Gastroesophageal sphincter (tissue), 4 donors: ENCODE data around the gene IL1RAPL2. TPM values are rescaled to one million over a fixed set of nuclear protein-coding genes. Genes with fewer than 3 reads are reported as not detected.

Experiments
- ATAC-seq: fragments of 150-250 bp; one replicate; pipeline ENCODE4 v1.9.1; 2016; ENCODE audit warnings: mild to moderate bottlenecking, moderate library complexity
- H3K27ac ChIP-seq, 4 donors: fragments of 200-600 bp; sonication (generic) in 3 of 4; 1 replicate in 3 of 4; 2 replicates in 1 of 4; pipeline ENCODE4 v1.5.1; 2016 to 2019
- H3K27me3 ChIP-seq: fragments of 200-600 bp; sonication (generic); one replicate; pipeline ENCODE4 v1.5.1; 2019
- H3K36me3 ChIP-seq, 2 donors: fragments of 200-600 bp; sonication (generic); one replicate each; pipeline ENCODE4 v1.5.1; 2019; ENCODE audit warnings: control low read depth in 1 of 2
- H3K4me1 ChIP-seq, 3 donors: fragments of 200-600 bp; sonication (generic); 1 replicate in 2 of 3; 2 replicates in 1 of 3; pipeline ENCODE4 v1.5.1; 2016 to 2019; ENCODE audit warnings: control low read depth in 2 of 3
- H3K4me3 ChIP-seq, 2 donors: fragments of 200-600 bp; sonication (generic); one replicate each; pipeline ENCODE4 v1.5.1; 2019; ENCODE audit warnings: mild to moderate bottlenecking in 1 of 2, moderate library complexity in 1 of 2
- H3K9me3 ChIP-seq, 3 donors: fragments of 200-600 bp; sonication (generic); one replicate each; pipeline ENCODE4 v1.5.1; 2017 to 2019; ENCODE audit warnings: control low read depth in 2 of 3
- EP300 ChIP-seq: sonication (generic); formaldehyde crosslinking; IDR thresholded peaks from one replicate; pipeline ENCODE4 v1.6.1; 2017; ENCODE audit warnings: antibody characterized with exemption, mild to moderate bottlenecking
- POLR2A ChIP-seq, 2 donors: fragments of 450-650 bp; IDR thresholded peaks; one replicate each; pipeline ENCODE4 v1.6.1; 2017; ENCODE audit warnings: antibody characterized with exemption in 2 of 2, mild to moderate bottlenecking in 2 of 2, moderate library complexity in 1 of 2
- POLR2AphosphoS5 ChIP-seq: sonication (generic); formaldehyde crosslinking; IDR thresholded peaks from one replicate; pipeline ENCODE4 v1.6.1; 2017; ENCODE audit warnings: antibody characterized with exemption
- WGBS, 2 donors: methylation state at CpG; one replicate each; pipeline ENCODE4 v1.1.5; 2018; ENCODE audit warnings: low coverage in 1 of 2; 5-methylcytosine and 5-hydroxymethylcytosine counted together
- total RNA-seq, 4 donors: library from RNA; depleted of rRNA; stranded (reverse); fragments of >200 nt; gene quantifications; one replicate each; pipeline ENCODE4 v1.1.0, GENCODE V29; 2016
- TF ChIP-seq, protein P1 (sequence below), 4 experiments: fragments of 200-600 bp in 2 of 4; fragments of 450-650 bp in 2 of 4; sonication (generic) in 1 of 4; IDR thresholded peaks; one replicate each; pipeline ENCODE4 v1.5.1; 2017 to 2019; ENCODE audit warnings: antibody characterized with exemption in 4 of 4, mild to moderate bottlenecking in 2 of 4, moderate library complexity in 2 of 4

Gene IL1RAPL2
- total RNA-seq, 4 donors from 2014 or later, result 0.54 TPM; not detected in 2

DNA sequence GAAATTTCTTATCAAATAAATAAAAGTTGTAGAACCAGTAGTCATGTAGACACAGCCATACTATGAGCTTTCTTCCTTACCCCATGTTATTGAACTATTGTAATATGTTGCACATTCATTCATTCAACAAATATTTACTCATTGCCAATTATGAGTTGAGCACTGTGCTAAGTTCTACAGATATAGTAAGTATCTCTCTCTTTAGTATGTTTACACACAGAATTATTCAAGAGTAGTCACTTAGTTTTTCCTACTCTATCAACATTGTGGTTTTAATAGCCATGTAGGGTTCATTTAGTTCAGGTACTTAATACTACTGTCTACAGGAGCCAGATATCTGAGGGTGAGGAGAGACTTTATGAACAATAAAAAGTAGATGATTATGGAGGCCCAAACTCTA is 568.3 kb downstream of the IL1RAPL2 start:
- TF ChIP-seq, protein P1, sequence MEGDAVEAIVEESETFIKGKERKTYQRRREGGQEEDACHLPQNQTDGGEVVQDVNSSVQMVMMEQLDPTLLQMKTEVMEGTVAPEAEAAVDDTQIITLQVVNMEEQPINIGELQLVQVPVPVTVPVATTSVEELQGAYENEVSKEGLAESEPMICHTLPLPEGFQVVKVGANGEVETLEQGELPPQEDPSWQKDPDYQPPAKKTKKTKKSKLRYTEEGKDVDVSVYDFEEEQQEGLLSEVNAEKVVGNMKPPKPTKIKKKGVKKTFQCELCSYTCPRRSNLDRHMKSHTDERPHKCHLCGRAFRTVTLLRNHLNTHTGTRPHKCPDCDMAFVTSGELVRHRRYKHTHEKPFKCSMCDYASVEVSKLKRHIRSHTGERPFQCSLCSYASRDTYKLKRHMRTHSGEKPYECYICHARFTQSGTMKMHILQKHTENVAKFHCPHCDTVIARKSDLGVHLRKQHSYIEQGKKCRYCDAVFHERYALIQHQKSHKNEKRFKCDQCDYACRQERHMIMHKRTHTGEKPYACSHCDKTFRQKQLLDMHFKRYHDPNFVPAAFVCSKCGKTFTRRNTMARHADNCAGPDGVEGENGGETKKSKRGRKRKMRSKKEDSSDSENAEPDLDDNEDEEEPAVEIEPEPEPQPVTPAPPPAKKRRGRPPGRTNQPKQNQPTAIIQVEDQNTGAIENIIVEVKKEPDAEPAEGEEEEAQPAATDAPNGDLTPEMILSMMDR (IDR thresholded peaks at IDR 0.05), result no peak
- TF ChIP-seq POLR2A (IDR thresholded peaks at IDR 0.05), result no peak
- TF ChIP-seq EP300, result no peak
- no peak for TF ChIP-seq POLR2AphosphoS5
- Histone ChIP-seq H3K27ac (no peak overlapping the region), H3K36me3 (no peaks in the 10 kb centered on the region)

DNA sequence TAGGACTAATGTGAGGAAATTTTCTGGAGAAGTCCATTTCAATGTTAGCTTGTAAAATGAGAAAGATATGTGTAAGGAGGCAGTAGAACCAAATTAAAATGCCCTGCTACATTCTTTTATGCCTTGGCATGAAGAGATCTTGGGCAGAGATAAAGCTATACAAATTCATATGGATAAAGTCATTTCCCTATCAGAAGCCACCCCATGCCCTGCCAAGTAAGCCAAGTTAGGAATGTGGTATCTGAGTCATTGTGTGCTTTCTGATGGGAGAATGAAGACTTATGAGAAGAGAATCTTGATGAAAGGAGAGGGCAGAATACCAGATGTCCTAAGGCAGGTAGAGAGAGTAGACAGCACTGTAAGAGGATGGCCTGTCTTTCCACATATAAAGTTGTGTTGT is 570.8 kb downstream of the IL1RAPL2 start:
- no peak overlapping the region for H3K27ac ChIP-seq
- no peak for TF ChIP-seq EP300
- TF ChIP-seq, protein P1 (IDR thresholded peaks at IDR 0.05), result no peak
- H3K9me3 ChIP-seq, result no peaks in the 10 kb centered on the region
- no peak for ATAC-seq
- H3K27me3 ChIP-seq, result no peaks in the 10 kb centered on the region
- no peaks in the 10 kb centered on the region for H3K4me1 ChIP-seq
- no peaks in the 10 kb centered on the region for H3K36me3 ChIP-seq
- no peak overlapping the region for H3K4me3 ChIP-seq

More for the DNA sequence above, 568.3 kb downstream of the IL1RAPL2 start:
- Histone ChIP-seq H3K9me3 (no peaks in the 10 kb centered on the region), H3K27me3 (no peaks in the 10 kb centered on the region), H3K4me1 (no peaks in the 10 kb centered on the region), H3K4me3 (no peak overlapping the region)
- no peak for ATAC-seq

- Histone ChIP-seq H3K9me3 (no peaks in the 10 kb centered on the region), H3K27ac (no peak overlapping the region), H3K4me1 (no peaks in the 10 kb centered on the region), H3K4me3 (no peak overlapping the region), H3K27me3 (no peaks in the 10 kb centered on the region), H3K36me3 (no peaks in the 10 kb centered on the region)
- no peak for ATAC-seq
- no peak for TF ChIP-seq POLR2AphosphoS5
- TF ChIP-seq, protein P1 (IDR thresholded peaks at IDR 0.05), result no peak
- TF ChIP-seq EP300, result no peak
- TF ChIP-seq POLR2A (IDR thresholded peaks at IDR 0.05), result no peak
- 91 to 100% methylated on average over 1 of the region's 1 CpG for WGBS, 2 donors
These were observed 584.0 kb downstream of the IL1RAPL2 start for GRCh38 chrX:105150036-105150435.

DNA sequence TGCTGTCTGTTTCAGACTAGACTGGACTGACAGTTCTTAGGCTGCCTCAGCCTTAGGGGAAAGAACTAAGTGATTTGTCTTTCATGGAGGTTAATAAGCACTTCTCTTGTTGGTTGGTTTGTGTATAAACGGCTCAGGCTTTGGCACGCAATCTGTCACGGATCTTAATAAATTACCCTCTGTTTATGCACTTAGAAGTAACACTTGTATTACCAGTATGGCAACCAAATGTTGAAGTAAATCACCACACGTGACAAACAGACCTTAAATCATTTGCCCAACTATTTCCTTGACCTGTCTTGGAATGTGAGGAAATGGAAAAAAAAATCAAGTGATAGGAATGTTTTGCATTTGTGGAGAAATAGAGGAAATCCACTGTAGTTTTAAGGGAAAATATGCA is 584.6 kb downstream of the IL1RAPL2 start:
- no peak for ATAC-seq
- no peaks in the 10 kb centered on the region for H3K36me3 ChIP-seq
- 0 to 22% methylated on average over 4 of the region's 4 CpGs for WGBS, 2 donors
- no peaks in the 10 kb centered on the region for H3K9me3 ChIP-seq
- no peaks in the 10 kb centered on the region for H3K27me3 ChIP-seq
- H3K4me3 ChIP-seq, result no peak overlapping the region
- no peak for TF ChIP-seq POLR2AphosphoS5
- no peak for TF ChIP-seq POLR2A (IDR thresholded peaks at IDR 0.05)
- no peak for TF ChIP-seq EP300
- TF ChIP-seq, protein P1 (IDR thresholded peaks at IDR 0.05), result no peak
- no peaks in the 10 kb centered on the region for H3K4me1 ChIP-seq
- H3K27ac ChIP-seq, result no peak overlapping the region

GRCh38 chrX:105167233-105167632 is 601.2 kb downstream of the IL1RAPL2 start:
- no peaks in the 10 kb centered on the region for H3K27me3 ChIP-seq
- no peak overlapping the region for H3K27ac ChIP-seq
- no peaks in the 10 kb centered on the region for H3K4me1 ChIP-seq
- no peak for TF ChIP-seq POLR2AphosphoS5
- TF ChIP-seq, protein P1 (IDR thresholded peaks at IDR 0.05), result no peak
- TF ChIP-seq EP300, result no peak
- TF ChIP-seq POLR2A (IDR thresholded peaks at IDR 0.05), result no peak
- no peak for ATAC-seq
- WGBS, 2 donors, result 100% methylated on average over 1 of the region's 3 CpGs; no CpG with 5 or more reads in 1 of the 2 donors
- H3K36me3 ChIP-seq, result no peaks in the 10 kb centered on the region
- no peaks in the 10 kb centered on the region for H3K9me3 ChIP-seq
- H3K4me3 ChIP-seq, result no peak overlapping the region
